Measurements from ENCODE around the gene UBIAD1.
"Not testable (repeated sequence)": the region's sequence is repeated elsewhere in the genome, so short reads cannot be mapped to it uniquely, and the experiment has no call there.

- not testable (repeated sequence) for TF ChIP-seq CTCF (IDR thresholded peaks at IDR 0.05; ENCODE audit: low read depth, low read length); EZH2phosphoT487 (IDR thresholded peaks at IDR 0.05; ENCODE audit: low read depth)
These were observed 5.4 kb upstream of the UBIAD1 start for GRCh38 chr1:11267350-11268337.

All from OCI-LY3 (cell line).